ENCODE measurements around the gene DIP2C. TPM values are rescaled to one million over a fixed set of nuclear protein-coding genes. Genes with fewer than 3 reads are reported as not detected.

The DIP2C gene
- polyA plus RNA-seq, 1 of the 3 experiments (the other 2 are of a cell fraction), result 8.7 TPM

- no peak overlapping the region for H3K27ac ChIP-seq (ENCODE audit: low read depth in 2 of 2, low read length in 1 of 2)
Measured at GRCh38 chr10:536371-536925, 153.0 kb downstream of the DIP2C start.

GRCh38 chr10:535952-536351, 153.5 kb downstream of the DIP2C start:
- H3K4me2 ChIP-seq, result no peak overlapping the region
- H3K79me2 ChIP-seq (ENCODE audit: insufficient read depth), result peaks cover 41% of the 10 kb centered on the region; the same call in 1 of the 2 replicates
- no peaks in the 10 kb centered on the region for H3K9me3 ChIP-seq
- ChIA-PET POLR2A (no interaction called here), CTCF (no interaction called here)
- peaks cover 6% of the 10 kb centered on the region for H3F3A ChIP-seq (replicated peaks; ENCODE audit: insufficient read depth)
- H3K36me3 ChIP-seq (replicated peaks in 1 of 2; ENCODE audit: control insufficient read depth in 1 of 2, insufficient read depth in 2 of 2, low read length in 1 of 2), result no peaks in the 10 kb centered on the region
- no peaks in the 10 kb centered on the region for H3K27me3 ChIP-seq (ENCODE audit: insufficient read depth)
- H4K20me1 ChIP-seq (ENCODE audit: insufficient read depth), result peaks cover 77% of the 10 kb centered on the region
- no peak for DNase-seq
- H3K4me1 ChIP-seq (ENCODE audit: control insufficient read depth in 1 of 2, insufficient read depth in 2 of 2, low read depth in 1 of 2, low read length in 1 of 2), result peaks cover 0 to 3% of the 10 kb centered on the region in 2 experiments; a peak in 1 of 4 replicates
- WGBS (ENCODE audit: low lambda C conversion rate), result 95% methylated on average over 8 of the region's 8 CpGs
- H3K9me2 ChIP-seq, result no peaks in the 10 kb centered on the region
- H3K4me3 ChIP-seq (ENCODE audit: low read depth in 2 of 2, low read length in 1 of 2), result no peak overlapping the region
- H2AFZ ChIP-seq (ENCODE audit: low read depth), result no peak overlapping the region
- H3K9ac ChIP-seq, result no peak overlapping the region
- no peak overlapping the region for H3K27ac ChIP-seq (ENCODE audit: low read depth in 2 of 2, low read length in 1 of 2)
- TF ChIP-seq PBX3 (IDR thresholded peaks at IDR 0.05) (no peak), GATA2 (CRISPR knock-in tag; IDR thresholded peaks at IDR 0.05) (no peak), REST (IDR thresholded peaks at IDR 0.05; ENCODE audit: low read depth, low read length) (no peak), TCF12 (IDR thresholded peaks at IDR 0.05) (no peak), IRF3 (IDR thresholded peaks at IDR 0.05; ENCODE audit: low read depth, low read length) (no peak), POLR2AphosphoS5 (IDR thresholded peaks at IDR 0.05; ENCODE audit: low read depth, low read length) (no peak), RCOR1 (IDR thresholded peaks at IDR 0.05; ENCODE audit: low read length) (no peak), CHD2 (IDR thresholded peaks at IDR 0.05; ENCODE audit: low read length, partially characterized antibody) (no peak)

More at GRCh38 chr10:536371-536925, 153.0 kb downstream of the DIP2C start:
- Histone ChIP-seq H3K79me2 (ENCODE audit: insufficient read depth) (peaks cover 36% of the 10 kb centered on the region; the same call in 1 of the 2 replicates), H2AFZ (ENCODE audit: low read depth) (no peak overlapping the region), H3K9me3 (no peaks in the 10 kb centered on the region), H3K4me1 (ENCODE audit: control insufficient read depth in 1 of 2, insufficient read depth in 2 of 2, low read depth in 1 of 2, low read length in 1 of 2) (peaks cover 0 to 3% of the 10 kb centered on the region in 2 experiments; a peak in 1 of 4 replicates), H3F3A (replicated peaks; ENCODE audit: insufficient read depth) (peaks cover 6% of the 10 kb centered on the region), H3K9me2 (no peaks in the 10 kb centered on the region), H3K36me3 (replicated peaks in 1 of 2; ENCODE audit: control insufficient read depth in 1 of 2, insufficient read depth in 2 of 2, low read length in 1 of 2) (no peaks in the 10 kb centered on the region), H3K9ac (no peak overlapping the region), H4K20me1 (ENCODE audit: insufficient read depth) (peaks cover 78% of the 10 kb centered on the region), H3K4me2 (no peak overlapping the region), H3K27me3 (ENCODE audit: insufficient read depth) (no peaks in the 10 kb centered on the region), H3K4me3 (ENCODE audit: low read depth in 2 of 2, low read length in 1 of 2) (no peak overlapping the region)
- TF ChIP-seq RXRA (IDR thresholded peaks at IDR 0.05; ENCODE audit: borderline replicate concordance, low read depth) (no peak), USF2 (IDR thresholded peaks at IDR 0.05; ENCODE audit: borderline replicate concordance, low read depth, low read length) (no peak), MAX (IDR thresholded peaks at IDR 0.05; ENCODE audit: low read depth) (no peak), NRF1 (IDR thresholded peaks at IDR 0.05; ENCODE audit: low read depth, low read length) (no peak), GABPA (IDR thresholded peaks at IDR 0.05; ENCODE audit: low read depth) (no peak), RCOR1 (IDR thresholded peaks at IDR 0.05; ENCODE audit: low read length) (no peak), TCF12 (IDR thresholded peaks at IDR 0.05) (no peak), IRF3 (IDR thresholded peaks at IDR 0.05; ENCODE audit: low read depth, low read length) (no peak), FOXM1 (IDR thresholded peaks at IDR 0.05; ENCODE audit: low read depth) (no peak), EP300 (IDR thresholded peaks at IDR 0.05; ENCODE audit: borderline replicate concordance in 1 of 2, low read depth in 1 of 2, low read length in 1 of 2) (no peak), YY1 (IDR thresholded peaks at IDR 0.05; ENCODE audit: low read depth) (no peak)
- ChIA-PET POLR2A (no interaction called here), CTCF (no interaction called here)
- no peak for DNase-seq
- 88% methylated on average over 8 of the region's 9 CpGs for WGBS (ENCODE audit: low lambda C conversion rate)
